ENCODE results near the gene CCL20.

- TF ChIP-seq CTCF (IDR thresholded peaks at IDR 0.05) (no peak), POLR2A (IDR thresholded peaks at IDR 0.05) (no peak)
These were observed 46.6 kb downstream of the CCL20 start for GRCh38 chr2:227860221-227860641.
